HG03060 (cell line): ENCODE data around the gene ZNF575.
"Not testable (repeated sequence)": the region's sequence is repeated elsewhere in the genome, so short reads cannot be mapped to it uniquely, and the experiment has no call there.

Experiments used
- ATAC-seq: cut with Tn5 transposase; IDR thresholded peaks from one replicate; pipeline ENCODE4 v1.9.1; 2021; ENCODE audit warnings: low read depth, moderate number of reproducible peaks; ENCODE audit not compliant: unreplicated experiment

Gene ZNF575

DNA sequence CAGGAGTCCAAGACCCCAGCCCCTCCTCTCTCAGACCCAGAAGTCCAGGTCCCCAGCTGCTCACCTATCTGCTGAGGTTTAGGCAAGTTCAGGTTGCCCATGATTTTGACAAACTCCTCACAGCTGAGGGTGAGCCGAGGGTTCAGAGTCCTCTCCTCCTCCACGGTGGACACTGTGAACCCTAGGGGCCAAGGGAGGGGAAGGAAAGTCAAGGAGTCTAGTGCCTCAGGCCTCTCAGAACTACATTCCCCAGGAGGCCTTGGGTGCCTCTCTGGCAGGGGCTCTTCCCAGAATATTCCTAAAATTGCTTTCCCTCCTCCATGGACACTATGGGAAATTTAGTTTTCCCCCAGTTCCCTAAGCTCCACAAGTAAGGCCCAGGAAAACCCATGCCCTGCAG is 25.1 kb upstream of the ZNF575 start:
- no peak for ATAC-seq

DNA sequence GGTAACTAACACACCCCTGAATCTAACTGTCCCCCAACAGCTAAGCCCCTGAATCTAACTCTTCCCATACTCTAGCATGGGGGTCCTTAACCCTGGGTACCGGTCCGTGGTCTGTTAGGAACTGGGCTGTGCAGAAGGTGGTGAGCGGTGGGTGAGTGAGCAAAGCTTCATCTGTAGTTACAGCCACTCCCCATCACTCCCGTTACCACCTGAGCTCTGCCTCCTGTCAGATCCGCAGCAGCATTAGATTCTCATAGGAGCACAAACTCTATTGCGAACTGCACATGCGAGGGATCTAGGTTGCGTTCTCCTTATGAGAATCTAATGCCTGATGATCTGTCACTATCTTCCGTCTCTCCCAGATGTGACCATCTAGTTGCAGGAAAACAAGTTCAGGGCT is 22.3 kb upstream of the ZNF575 start:
- no peak for ATAC-seq

DNA sequence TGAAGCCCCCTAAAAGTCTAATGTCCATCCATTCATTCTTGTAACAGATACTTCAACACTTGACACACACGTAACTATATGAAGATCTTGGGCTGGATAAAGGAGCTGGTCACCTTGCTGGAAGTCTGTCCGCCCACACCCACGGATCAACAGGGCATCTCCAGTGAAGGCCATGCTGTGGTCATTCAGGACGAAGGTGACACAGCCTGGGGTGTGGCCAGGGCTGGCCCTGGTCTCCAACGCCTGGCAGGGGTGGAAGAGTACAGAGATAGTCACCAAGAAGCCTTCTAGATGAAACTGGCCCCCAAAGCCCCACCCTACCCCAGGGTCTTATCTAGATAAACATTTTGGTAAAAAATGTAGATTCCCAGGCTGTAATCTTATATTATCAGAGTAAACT is 21.7 kb upstream of the ZNF575 start:
- no peak for ATAC-seq

- ATAC-seq: not testable (repeated sequence)
Measured at GRCh38 chr19:43512399-43512798, 20.6 kb upstream of the ZNF575 start.

DNA sequence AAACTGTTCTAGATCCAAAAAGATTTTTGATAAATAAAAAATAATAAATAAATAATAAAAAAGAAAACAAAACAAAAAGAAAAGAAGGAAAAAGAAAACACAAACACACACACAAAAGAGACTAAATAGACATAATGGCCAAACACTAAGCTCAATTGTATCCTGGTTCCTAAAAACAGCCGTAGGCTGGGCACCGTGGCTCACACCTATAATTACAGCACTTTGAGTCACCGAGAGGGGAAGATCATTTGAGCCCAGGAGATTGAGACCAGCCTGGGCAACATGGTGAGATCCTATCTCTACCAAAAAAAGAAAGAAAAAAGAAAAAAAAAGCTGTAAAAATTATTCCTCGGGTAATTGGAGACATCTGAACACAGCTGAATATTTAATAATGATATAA is 14.9 kb upstream of the ZNF575 start:
- ATAC-seq: no peak

- no peak for ATAC-seq
Measured at GRCh38 chr19:43519436-43520088, 13.4 kb upstream of the ZNF575 start.

DNA sequence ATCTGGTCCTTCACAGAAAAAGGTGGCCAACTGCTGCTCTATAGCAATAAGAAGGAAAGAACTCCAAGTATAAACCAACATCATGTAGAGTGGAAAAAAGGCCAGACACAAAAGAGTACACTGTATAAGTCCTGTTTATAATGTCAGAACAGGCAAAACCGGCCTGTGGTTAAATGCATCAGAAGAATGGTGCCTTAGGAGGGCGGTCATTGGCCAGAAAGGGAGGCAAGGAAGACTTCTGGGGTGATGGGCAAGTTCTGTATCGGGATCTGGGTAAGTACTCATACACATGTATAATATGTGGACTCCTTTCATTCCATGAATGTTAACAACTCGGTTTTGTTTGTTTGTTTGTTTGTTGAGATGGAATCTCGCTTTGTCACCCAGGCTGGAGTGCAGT is 10.1 kb upstream of the ZNF575 start:
- ATAC-seq: no peak

- not testable (repeated sequence) for ATAC-seq
Measured at GRCh38 chr19:43523696-43524095, 9.3 kb upstream of the ZNF575 start.

DNA sequence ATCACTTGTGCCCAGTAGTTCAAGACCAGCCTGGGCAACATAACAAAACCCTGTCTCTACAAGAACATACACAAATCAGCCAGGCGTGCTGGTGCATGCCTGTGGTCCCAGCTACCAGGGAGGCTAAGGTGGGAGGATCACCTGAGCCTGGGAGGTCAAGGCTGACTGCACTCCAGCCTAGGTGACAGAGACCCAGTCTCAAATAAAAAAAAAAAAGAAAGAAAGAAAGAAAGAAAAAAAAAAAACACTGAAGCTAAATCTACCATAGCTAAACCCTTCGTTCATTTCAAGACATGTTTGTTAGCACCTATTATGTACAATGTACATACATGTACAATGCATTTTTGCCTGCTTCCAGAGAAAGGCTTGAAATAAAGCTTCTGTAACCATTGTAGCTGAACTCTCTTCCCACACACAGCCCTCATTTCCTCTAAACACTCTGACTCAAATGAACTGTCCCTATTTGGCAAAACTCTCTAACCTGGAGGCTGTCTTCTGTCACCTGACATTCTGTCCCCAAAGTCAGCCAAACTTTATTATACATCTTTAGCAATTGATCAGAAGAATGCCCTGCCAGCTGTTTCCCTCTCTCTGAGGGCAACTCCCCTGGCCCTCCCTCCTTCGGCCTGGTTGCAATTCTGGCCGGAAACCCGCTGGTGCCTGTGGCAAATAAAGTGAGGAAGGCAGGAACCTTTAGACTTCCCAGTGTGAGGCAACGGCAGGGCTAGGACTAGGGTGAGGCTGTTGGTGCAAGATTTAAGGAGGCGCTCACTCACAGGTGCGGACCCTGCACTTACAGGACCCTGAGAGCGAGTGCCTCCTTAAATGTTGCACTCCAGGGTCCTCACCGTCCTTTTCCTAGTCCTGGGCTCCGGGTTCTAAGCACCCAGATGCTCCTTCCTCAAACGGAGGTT is 7.8 kb upstream of the ZNF575 start:
- no peak for ATAC-seq

- no peak for ATAC-seq
Measured at GRCh38 chr19:43525836-43526771, 6.9 kb upstream of the ZNF575 start.

DNA sequence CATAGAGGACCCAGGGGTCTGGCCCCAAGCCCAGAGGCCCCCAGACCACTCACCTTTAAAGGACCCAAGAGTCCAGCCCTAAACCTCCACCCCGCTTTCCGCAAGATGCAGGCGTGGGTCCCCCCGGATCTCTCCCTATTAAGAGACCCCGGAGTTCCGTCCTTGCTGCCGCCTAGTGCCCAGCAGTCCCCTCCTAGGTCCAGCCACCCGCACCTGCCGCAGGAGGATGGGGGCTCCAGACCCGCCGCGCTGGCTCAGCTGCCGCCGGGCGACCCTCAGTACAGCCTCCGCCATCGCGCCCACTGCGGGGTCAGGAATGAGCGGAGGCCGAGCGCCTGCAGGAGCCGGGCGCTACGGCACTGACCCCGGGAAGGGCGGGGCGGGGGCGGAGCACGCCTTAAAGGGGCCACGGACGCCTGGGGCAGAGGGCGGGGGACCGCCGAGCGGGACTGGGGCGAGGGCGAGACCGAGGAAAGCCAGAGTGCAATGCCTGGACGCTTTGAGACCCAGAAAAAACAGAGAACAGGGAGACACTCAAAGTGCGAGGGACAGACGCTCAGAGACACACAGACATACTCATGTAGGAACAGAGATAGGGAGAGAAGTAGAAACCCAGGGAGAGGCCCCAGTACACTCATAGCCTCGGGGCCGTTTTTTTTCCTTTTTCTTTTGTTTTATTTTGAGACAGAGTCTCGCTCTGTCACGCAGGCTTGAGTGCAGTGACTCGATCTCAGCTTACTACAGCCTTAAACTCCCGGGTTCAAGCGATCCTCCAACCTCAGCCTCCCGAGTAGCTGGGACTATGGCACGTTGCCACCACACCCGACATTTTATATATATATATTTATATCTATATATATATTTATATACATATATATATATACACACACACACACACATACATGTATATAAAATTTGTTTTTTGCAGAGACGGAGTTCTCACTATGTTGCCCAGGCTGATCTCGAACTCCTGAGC is 5.8 kb upstream of the ZNF575 start, which contains the start of gene ETHE1:
Gene ETHE1 (minus strand): TSS at position 318 of the 976 bp plus-strand sequence. CDS start 24 bp downstream, at position 294.
- ATAC-seq: no peak

DNA sequence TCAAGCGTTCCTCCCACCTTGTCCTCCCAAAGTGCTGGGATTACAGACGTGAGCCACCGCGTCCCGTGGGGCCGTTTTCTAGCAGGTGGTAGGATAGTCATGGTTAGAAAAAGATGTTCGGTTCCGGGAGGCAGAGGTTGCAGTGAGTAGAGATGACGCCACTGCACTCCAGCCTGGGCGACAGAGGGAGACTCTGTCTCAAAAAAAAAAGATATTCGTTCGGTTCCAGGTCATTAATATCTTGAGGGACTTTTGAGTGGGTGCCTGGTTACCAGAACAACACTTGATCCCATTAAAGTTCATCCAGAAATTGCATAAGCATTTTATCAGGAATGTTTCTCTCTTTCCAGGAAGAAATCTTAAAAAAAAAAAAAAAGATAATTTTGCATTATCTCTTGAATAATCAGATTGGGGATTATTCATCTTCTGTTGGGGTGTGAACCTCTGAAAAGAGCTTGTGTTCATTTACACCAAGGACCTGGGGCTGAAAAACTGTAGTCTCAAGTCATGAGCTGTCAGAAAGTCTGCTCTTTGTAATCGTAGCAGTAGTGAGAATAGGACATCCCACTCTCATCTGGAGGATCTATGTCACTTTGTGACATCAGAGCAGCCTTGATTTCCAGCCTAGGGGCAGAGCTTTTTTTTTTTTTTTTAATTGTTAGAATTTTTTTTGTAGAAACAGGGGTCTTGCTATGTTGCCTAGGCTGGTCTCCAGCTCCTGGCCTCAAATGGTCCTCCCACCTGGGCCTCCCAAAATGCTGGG is 4.9 kb upstream of the ZNF575 start:
- no peak for ATAC-seq

DNA sequence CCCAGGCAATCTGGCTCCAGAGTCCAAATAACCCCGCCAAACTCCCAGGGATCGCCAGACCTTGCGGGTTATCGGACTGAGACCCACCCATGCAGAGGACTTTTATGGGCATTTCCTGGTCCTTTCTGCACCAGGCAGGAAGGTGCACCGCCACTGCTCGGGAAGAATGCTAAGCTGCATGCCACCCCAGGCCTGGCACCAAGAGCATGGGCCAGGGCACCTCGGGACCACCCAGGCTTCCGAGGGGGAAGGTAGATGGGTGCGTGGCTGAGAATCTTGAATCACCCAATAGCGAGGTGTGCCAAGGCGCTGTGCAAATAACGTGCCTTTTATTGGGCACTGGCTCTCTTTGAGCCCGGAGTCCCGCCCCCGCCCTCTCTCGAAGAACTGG is 422 bp upstream of the ZNF575 start:
- peak; percentile 5 for ATAC-seq

DNA sequence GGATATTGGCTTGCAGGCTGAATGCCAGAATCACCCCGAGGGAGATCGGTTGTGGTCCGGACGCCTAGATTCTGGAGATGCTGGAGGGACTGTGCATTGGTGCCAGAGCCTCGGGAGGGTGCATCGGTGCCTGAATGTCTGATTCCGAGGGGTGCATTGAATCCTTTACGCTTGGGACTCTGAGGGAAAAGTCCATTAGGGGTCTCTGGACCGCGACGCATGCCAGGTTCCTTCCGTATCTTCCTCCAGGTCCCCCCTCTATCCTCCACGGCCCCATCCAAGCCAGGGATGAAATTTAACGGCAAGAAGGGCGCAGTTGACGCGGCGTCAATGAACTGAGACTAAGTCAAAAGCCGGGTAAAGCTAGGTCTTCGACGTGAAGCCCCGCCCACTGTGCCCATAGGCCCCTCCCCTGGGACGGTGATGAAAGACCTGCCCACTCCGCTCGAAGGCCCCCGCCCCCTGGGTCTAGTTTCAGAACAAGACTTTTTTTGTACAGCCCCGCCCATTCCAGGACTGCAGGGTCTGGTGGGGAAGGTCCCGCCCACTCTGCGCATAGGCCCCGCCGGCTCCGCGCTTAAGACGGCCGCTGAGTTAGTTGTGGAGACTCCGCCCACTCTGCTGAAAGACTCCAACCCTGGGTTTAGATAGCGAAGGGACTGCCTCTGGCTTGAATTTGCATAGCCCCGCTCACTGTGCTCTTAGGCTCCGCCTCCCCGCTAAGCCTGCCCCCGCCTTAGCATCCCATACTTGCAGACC is 737 bp downstream of the ZNF575 start:
- peak; percentile 63 for ATAC-seq

DNA sequence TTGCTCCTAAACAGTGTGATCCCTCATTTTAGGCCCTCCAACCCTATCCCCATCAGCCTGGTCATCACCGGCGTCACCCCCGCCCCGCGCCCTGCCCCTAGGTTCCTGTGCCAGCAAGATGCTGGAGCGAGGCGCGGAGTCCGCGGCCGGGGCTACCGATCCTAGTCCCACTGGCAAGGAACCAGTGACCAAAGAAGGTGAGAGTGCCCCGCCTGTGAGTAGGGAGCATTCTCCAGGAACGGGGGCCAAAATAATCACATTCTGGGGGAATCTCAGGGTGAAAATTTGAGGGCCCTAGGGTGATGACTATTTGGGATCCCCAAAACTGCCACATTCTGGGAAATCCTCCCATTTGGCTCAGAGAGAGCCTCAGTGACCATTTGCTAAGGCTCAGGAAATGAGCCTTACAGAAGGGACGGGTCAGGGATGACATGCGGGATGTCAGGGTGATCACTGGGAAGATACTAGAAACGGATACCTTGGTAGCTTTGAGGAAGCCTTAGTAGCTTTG is 1.4 kb downstream of the ZNF575 start:
- no peak for ATAC-seq

DNA sequence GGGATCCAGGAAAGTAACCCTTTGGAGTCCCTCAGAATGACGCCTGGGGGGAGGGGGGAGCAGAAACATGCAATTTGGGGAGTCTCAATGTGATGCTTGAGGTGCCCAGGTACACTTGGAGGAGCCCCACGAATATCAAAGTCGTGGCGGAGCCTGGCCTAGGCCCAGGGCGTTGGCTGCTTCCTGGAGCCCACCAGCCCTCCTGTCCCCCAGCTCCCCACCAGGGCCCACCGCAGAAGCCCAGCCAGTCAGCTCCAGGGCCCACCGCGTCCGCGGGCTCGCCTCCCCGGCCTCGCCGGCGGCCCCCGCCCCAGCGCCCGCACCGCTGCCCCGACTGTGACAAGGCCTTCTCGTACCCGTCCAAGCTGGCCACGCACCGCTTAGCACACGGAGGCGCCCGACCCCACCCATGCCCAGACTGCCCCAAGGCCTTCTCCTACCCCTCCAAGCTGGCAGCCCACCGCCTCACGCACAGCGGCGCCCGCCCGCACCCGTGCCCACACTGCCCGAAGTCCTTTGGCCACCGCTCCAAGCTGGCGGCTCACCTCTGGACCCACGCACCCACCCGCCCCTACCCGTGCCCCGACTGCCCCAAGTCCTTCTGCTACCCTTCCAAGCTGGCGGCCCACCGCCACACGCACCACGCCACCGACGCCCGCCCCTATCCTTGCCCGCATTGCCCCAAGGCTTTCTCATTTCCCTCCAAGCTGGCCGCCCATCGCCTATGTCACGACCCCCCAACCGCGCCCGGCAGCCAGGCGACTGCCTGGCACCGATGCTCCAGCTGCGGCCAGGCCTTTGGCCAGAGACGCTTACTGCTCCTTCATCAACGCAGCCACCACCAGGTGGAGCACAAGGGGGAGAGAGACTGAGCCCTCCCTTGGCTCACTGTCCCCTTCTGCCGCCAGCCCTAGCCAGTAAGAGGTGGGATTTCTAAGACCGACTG is 2.1 kb downstream of the ZNF575 start:
- ATAC-seq: no peak

- no peak for ATAC-seq
Measured at GRCh38 chr19:43538922-43539321, 5.9 kb downstream of the ZNF575 start.
